T-helper 2 cell treated with Interferon-gamma antibody and Interleukin-4, amounts not matched to agents 5 μg/mL and 100 μg/mL, for 36 hours (primary cell): ENCODE results near the gene ADGRV1.

Source experiments
- DNase-seq: peaks from one replicate; pipeline ENCODE4 v3.0.0; 2021; ENCODE audit warnings: low spot score
- H3K27ac Mint-ChIP-seq: one replicate; pipeline ENCODE4 v1.8.0; 2021; ENCODE audit warnings: mild to moderate bottlenecking, mixed read lengths
- H3K27me3 Mint-ChIP-seq: one replicate; pipeline ENCODE4 v1.8.0; 2021; ENCODE audit warnings: low read depth, mixed read lengths
- H3K36me3 Mint-ChIP-seq: one replicate; pipeline ENCODE4 v1.8.0; 2021; ENCODE audit warnings: low read depth, mixed read lengths
- H3K4me1 Mint-ChIP-seq: one replicate; pipeline ENCODE4 v1.8.0; 2021; ENCODE audit warnings: low read depth, mixed read lengths
- H3K4me3 Mint-ChIP-seq: one replicate; pipeline ENCODE4 v1.8.0; 2022; ENCODE audit warnings: mild to moderate bottlenecking, moderate library complexity, mixed read lengths
- H3K9me3 Mint-ChIP-seq: one replicate; pipeline ENCODE4 v1.8.0; 2021; ENCODE audit warnings: mixed read lengths

The ADGRV1 gene

DNA sequence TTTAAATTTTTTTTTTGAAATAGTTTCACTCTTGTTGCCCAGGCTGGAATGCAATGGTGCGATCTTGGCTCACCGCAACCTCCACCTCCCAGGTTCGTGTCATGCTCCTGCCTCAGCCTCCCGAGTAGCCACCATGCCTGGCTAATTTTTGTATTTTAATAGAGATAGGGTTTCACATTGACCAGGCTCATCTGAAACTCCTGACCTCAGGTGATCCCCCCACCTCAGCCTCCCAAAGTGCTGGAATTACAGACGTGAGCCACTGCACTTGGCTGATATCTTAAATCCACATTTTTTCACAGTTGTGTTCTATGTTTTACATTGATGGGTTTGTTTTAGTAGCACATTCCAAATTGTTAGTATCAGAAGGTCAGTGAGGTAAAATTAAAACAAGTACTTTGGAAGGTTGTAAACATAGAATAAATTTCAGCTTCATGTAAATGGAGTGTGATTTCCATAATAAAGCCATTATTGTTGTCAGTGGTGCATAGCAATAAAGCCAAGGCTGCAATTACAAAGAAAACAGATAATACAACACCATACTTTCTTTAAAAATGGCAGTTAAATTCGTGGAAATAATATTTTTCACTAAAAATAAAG lies 537.3 kb downstream of the ADGRV1 start:
- no peak for DNase-seq
- H3K27ac Mint-ChIP-seq, result no peak overlapping the region
- H3K36me3 Mint-ChIP-seq, result no peaks in the 10 kb centered on the region
- no peak overlapping the region for H3K4me3 Mint-ChIP-seq
- peaks cover 8% of the 10 kb centered on the region for H3K27me3 Mint-ChIP-seq
- H3K9me3 Mint-ChIP-seq, result no peaks in the 10 kb centered on the region
- H3K4me1 Mint-ChIP-seq, result peaks cover 4% of the 10 kb centered on the region

- H3K27me3 Mint-ChIP-seq, result peaks cover 12% of the 10 kb centered on the region
- no peak for DNase-seq
- no peak overlapping the region for H3K27ac Mint-ChIP-seq
- H3K36me3 Mint-ChIP-seq, result no peaks in the 10 kb centered on the region
- no peaks in the 10 kb centered on the region for H3K9me3 Mint-ChIP-seq
- H3K4me1 Mint-ChIP-seq, result no peaks in the 10 kb centered on the region
- no peak overlapping the region for H3K4me3 Mint-ChIP-seq
Measured at GRCh38 chr5:91098541-91098940, 539.9 kb downstream of the ADGRV1 start.

GRCh38 chr5:91101600-91102379 lies 543.2 kb downstream of the ADGRV1 start:
- Mint-ChIP-seq H3K27ac (no peak overlapping the region), H3K36me3 (no peaks in the 10 kb centered on the region), H3K27me3 (peaks cover 8% of the 10 kb centered on the region), H3K9me3 (no peaks in the 10 kb centered on the region), H3K4me3 (no peak overlapping the region), H3K4me1 (no peaks in the 10 kb centered on the region)
- DNase-seq, result peak; percentile 35

DNA sequence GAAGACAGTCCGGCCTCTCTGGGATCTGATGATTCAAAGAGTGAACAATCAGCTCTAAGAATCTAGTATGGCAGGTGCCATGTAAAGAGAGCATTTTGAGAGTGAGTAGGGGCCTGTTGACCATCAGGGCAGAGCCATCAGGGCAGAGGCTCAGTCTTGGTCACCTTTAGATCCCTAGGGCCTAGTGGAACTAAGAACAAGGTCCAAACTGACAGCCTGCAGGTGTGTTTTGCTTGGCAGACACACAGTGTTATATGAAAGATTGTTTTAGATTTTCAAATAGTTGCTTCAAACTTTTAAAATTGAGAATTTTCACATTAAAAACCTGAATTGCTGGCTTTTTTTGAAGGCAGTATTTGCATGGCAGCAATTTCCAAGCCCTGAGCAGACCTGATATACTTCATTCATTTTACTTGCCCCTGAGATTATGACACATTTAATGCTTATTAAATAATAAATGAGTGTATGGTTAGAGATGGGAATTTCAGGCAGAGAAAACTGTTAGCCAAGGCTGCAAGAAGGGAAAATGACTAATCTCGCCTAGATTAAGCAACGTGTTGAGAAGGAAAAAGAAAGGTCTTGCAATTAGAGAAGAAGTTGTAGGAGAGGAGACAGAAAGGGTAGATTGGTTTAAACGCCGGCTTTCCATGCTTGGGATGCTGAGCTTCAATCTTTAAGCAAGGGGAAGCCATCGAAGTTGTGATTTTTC lies 544.9 kb downstream of the ADGRV1 start:
- DNase-seq, result no peak
- Mint-ChIP-seq H3K4me1 (no peaks in the 10 kb centered on the region), H3K36me3 (no peaks in the 10 kb centered on the region), H3K4me3 (no peak overlapping the region), H3K27ac (no peak overlapping the region), H3K27me3 (peaks cover 10% of the 10 kb centered on the region), H3K9me3 (no peaks in the 10 kb centered on the region)

- Mint-ChIP-seq H3K27me3 (peaks cover 10% of the 10 kb centered on the region), H3K9me3 (no peaks in the 10 kb centered on the region), H3K36me3 (no peaks in the 10 kb centered on the region), H3K27ac (no peak overlapping the region), H3K4me1 (no peaks in the 10 kb centered on the region), H3K4me3 (no peak overlapping the region)
- DNase-seq, result no peak
Measured at GRCh38 chr5:91104062-91104448, 545.5 kb downstream of the ADGRV1 start.

GRCh38 chr5:91106842-91107511 lies 548.4 kb downstream of the ADGRV1 start:
- DNase-seq, result no peak
- Mint-ChIP-seq H3K27ac (no peak overlapping the region), H3K36me3 (no peaks in the 10 kb centered on the region), H3K4me3 (no peak overlapping the region), H3K27me3 (peaks cover 6% of the 10 kb centered on the region), H3K4me1 (no peaks in the 10 kb centered on the region), H3K9me3 (no peaks in the 10 kb centered on the region)

GRCh38 chr5:91109634-91110033 lies 551.0 kb downstream of the ADGRV1 start:
- peaks cover 1% of the 10 kb centered on the region for H3K4me1 Mint-ChIP-seq
- H3K4me3 Mint-ChIP-seq, result no peak overlapping the region
- H3K27me3 Mint-ChIP-seq, result peaks cover 13% of the 10 kb centered on the region
- no peak for DNase-seq
- H3K36me3 Mint-ChIP-seq, result no peaks in the 10 kb centered on the region
- H3K9me3 Mint-ChIP-seq, result no peaks in the 10 kb centered on the region
- H3K27ac Mint-ChIP-seq, result no peak overlapping the region

DNA sequence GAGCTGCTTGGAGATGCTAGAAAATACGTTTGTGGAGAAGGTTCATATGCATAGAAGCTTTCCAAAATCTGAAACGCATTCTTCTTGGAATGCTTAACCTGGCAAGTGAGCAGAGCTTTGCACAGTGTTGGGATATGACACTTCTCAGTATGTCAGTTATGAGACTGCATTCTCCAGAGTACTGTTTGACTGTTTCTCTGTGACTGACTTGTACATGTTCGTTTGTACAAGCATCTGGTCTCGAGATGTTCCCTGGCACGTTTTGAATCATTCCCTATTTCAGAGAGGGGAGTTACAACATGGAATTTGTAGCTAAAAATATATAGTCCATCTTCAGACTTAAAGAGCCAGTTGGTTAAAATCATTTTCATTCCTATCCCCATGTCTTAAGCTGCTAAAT lies 552.1 kb downstream of the ADGRV1 start:
- no peak overlapping the region for H3K4me3 Mint-ChIP-seq
- no peak overlapping the region for H3K27ac Mint-ChIP-seq
- peaks cover 3% of the 10 kb centered on the region for H3K4me1 Mint-ChIP-seq
- no peaks in the 10 kb centered on the region for H3K9me3 Mint-ChIP-seq
- H3K36me3 Mint-ChIP-seq, result no peaks in the 10 kb centered on the region
- DNase-seq, result no peak
- H3K27me3 Mint-ChIP-seq, result peaks cover 13% of the 10 kb centered on the region

- Mint-ChIP-seq H3K9me3 (no peaks in the 10 kb centered on the region), H3K36me3 (no peaks in the 10 kb centered on the region), H3K27me3 (peaks cover 13% of the 10 kb centered on the region), H3K4me1 (peaks cover 3% of the 10 kb centered on the region), H3K27ac (no peak overlapping the region), H3K4me3 (no peak overlapping the region)
- DNase-seq, result no peak
Measured at GRCh38 chr5:91111473-91112238, 553.1 kb downstream of the ADGRV1 start.

DNA sequence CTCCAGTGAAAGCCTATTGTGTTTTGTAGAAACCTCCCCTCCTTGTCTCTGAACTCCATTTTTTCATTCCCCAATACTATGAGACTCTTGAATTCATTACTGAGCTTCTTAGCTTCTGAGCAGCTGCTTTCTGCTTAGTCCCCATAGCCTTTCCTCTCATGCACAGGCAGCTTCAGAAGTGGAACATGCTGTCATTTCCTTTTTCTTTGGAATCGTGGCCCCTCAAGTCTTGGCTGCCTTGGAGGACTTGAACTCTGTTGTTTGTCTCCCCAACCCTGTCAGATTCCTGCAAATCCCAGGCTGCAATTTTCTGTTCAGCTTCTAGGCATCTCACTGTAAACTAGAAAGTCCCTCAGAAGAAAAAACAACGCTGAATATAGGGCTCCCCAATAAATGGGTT lies 556.1 kb downstream of the ADGRV1 start:
- H3K27me3 Mint-ChIP-seq, result peaks cover 10% of the 10 kb centered on the region
- no peaks in the 10 kb centered on the region for H3K36me3 Mint-ChIP-seq
- H3K4me3 Mint-ChIP-seq, result no peak overlapping the region
- no peak overlapping the region for H3K27ac Mint-ChIP-seq
- H3K4me1 Mint-ChIP-seq, result peaks cover 3% of the 10 kb centered on the region
- no peaks in the 10 kb centered on the region for H3K9me3 Mint-ChIP-seq
- DNase-seq, result no peak

GRCh38 chr5:91118354-91118753 lies 559.8 kb downstream of the ADGRV1 start:
- H3K27ac Mint-ChIP-seq, result no peak overlapping the region
- no peak for DNase-seq
- H3K9me3 Mint-ChIP-seq, result no peaks in the 10 kb centered on the region
- no peaks in the 10 kb centered on the region for H3K27me3 Mint-ChIP-seq
- peaks cover 3% of the 10 kb centered on the region for H3K4me1 Mint-ChIP-seq
- H3K4me3 Mint-ChIP-seq, result no peak overlapping the region
- H3K36me3 Mint-ChIP-seq, result no peaks in the 10 kb centered on the region

DNA sequence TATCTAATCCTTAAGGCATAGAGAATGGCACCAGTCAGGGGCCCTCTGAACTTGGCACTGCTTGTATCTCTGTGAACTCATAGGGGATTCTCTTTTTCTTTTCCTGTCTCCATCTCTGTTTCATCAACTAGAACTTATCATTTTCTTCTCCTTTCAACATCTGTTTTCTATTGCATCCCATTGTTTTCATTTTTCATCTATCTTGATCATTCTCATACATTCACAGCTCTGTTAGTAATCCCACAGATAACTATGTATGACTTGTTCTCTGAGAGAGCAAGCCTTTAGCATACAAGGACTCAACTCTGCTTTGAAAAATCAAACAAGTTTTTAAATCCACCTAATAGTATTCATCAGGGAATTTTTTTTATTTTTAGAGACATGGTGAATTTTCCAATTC lies 560.2 kb downstream of the ADGRV1 start:
- Mint-ChIP-seq H3K9me3 (no peaks in the 10 kb centered on the region), H3K4me1 (peaks cover 3% of the 10 kb centered on the region), H3K4me3 (no peak overlapping the region), H3K27me3 (no peaks in the 10 kb centered on the region), H3K27ac (no peak overlapping the region), H3K36me3 (no peaks in the 10 kb centered on the region)
- DNase-seq, result no peak

- H3K27me3 Mint-ChIP-seq, result no peaks in the 10 kb centered on the region
- H3K4me3 Mint-ChIP-seq, result no peak overlapping the region
- H3K4me1 Mint-ChIP-seq, result peaks cover 3% of the 10 kb centered on the region
Measured at GRCh38 chr5:91119217-91119616, 560.6 kb downstream of the ADGRV1 start.

More at GRCh38 chr5:91119217-91119616, 560.6 kb downstream of the ADGRV1 start:
- Mint-ChIP-seq H3K9me3 (no peaks in the 10 kb centered on the region), H3K27ac (no peak overlapping the region), H3K36me3 (no peaks in the 10 kb centered on the region)
- no peak for DNase-seq
